Mammary epithelial cell (primary cell): ENCODE measurements around the gene C12orf50.

ENCODE experiments used
- CTCF ChIP-seq, 2 donors: IDR thresholded peaks in 1 of 2; conservative IDR thresholded peaks in 1 of 2; 2 replicates each; pipeline ENCODE4 v1.5.1; 2011 to 2012; ENCODE audit warnings: inconsistent platforms in 2 of 2, low read length in 2 of 2, mild to moderate bottlenecking in 2 of 2, control low read depth in 1 of 2, low read depth in 1 of 2; ENCODE audit not compliant: insufficient read depth in 1 of 2; ENCODE audit errors: extremely low read depth in 1 of 2
- EZH2 ChIP-seq: IDR thresholded peaks from 2 replicates; pipeline ENCODE4 v1.6.1; 2012; ENCODE audit warnings: low read length, inconsistent platforms, borderline replicate concordance

GRCh38 chr12:87975879-87976278, 53.3 kb downstream of the C12orf50 start:
- TF ChIP-seq CTCF (conservative IDR thresholded peaks at IDR 0.05 in 1 of 2, IDR thresholded peaks at IDR 0.05 in 1 of 2; ENCODE audit: extremely low read depth in 1 of 2, insufficient read depth in 1 of 2, low read depth in 1 of 2, low read length in 2 of 2) (no peak), EZH2 (no peak)
